SKM-1 treated with dmso at 0.1 percent for 144 hours (cell line): Measurements from ENCODE around the gene STRIT1.
"Not testable (repeated sequence)": the region's sequence is repeated elsewhere in the genome, so short reads cannot be mapped to it uniquely, and the experiment has no call there.

ENCODE experiments used
- DNase-seq: peaks from one replicate; lab custom pipeline; 2025; ENCODE audit not compliant: unreplicated experiment; lab: John Stamatoyannopoulos, UW

The STRIT1 gene

GRCh38 chr3:155313916-155314315 is 20.4 kb upstream of the STRIT1 start:
- DNase-seq: no peak

- DNase-seq: no peak
Measured at GRCh38 chr3:155313300-155313699, 19.8 kb upstream of the STRIT1 start.

GRCh38 chr3:155312781-155313180 is 19.3 kb upstream of the STRIT1 start:
- no peak for DNase-seq

- no peak for DNase-seq
Measured at GRCh38 chr3:155309581-155309980, 16.1 kb upstream of the STRIT1 start.

GRCh38 chr3:155308831-155309230 is 15.3 kb upstream of the STRIT1 start:
- DNase-seq: no peak

- DNase-seq: no peak
Measured at GRCh38 chr3:155307183-155307582, 13.7 kb upstream of the STRIT1 start.

- no peak for DNase-seq
Measured at GRCh38 chr3:155304394-155304793, 10.9 kb upstream of the STRIT1 start.

GRCh38 chr3:155303540-155304097 is 10.1 kb upstream of the STRIT1 start:
- DNase-seq: no peak

- DNase-seq: no peak
Measured at GRCh38 chr3:155302891-155303290, 9.4 kb upstream of the STRIT1 start.

GRCh38 chr3:155302481-155302880 is 9.0 kb upstream of the STRIT1 start:
- no peak for DNase-seq

- no peak for DNase-seq
Measured at GRCh38 chr3:155297100-155297499, 3.6 kb upstream of the STRIT1 start.

- no peak for DNase-seq
Measured at GRCh38 chr3:155296413-155296812, 2.9 kb upstream of the STRIT1 start.

- DNase-seq: no peak
Measured at GRCh38 chr3:155292693-155293092, 790 bp downstream of the STRIT1 start.

- no peak for DNase-seq
Measured at GRCh38 chr3:155292133-155292532, 1.4 kb downstream of the STRIT1 start.

GRCh38 chr3:155286736-155287135 is 6.7 kb downstream of the STRIT1 start:
- no peak for DNase-seq

GRCh38 chr3:155285936-155286335 is 7.5 kb downstream of the STRIT1 start:
- DNase-seq: no peak

GRCh38 chr3:155283092-155284056 is 10.1 kb downstream of the STRIT1 start:
- no peak for DNase-seq

GRCh38 chr3:155282385-155283091 is 10.9 kb downstream of the STRIT1 start:
- no peak for DNase-seq

- DNase-seq: no peak
Measured at GRCh38 chr3:155281912-155282311, 11.6 kb downstream of the STRIT1 start.

- DNase-seq: not testable (repeated sequence)
Measured at GRCh38 chr3:155276089-155276488, 17.4 kb downstream of the STRIT1 start.

- not testable (repeated sequence) for DNase-seq
Measured at GRCh38 chr3:155275159-155275754, 18.2 kb downstream of the STRIT1 start.
